SK-N-SH treated with all-trans-retinoic acid at 6 μM for 48 hours (cell line): ENCODE results near the gene FGF22.
"Not testable (repeated sequence)": the region's sequence is repeated elsewhere in the genome, so short reads cannot be mapped to it uniquely, and the experiment has no call there.

Experiments
- ATAC-seq: fragments of 200-7000 bp; cut with Tn5 transposase; 3 replicates; pipeline ENCODE4 v1.9.1; 2020; ENCODE audit warnings: mild to moderate bottlenecking, moderate library complexity
- ARNTL ChIP-seq: fragments of 450-650 bp; formaldehyde crosslinking; IDR thresholded peaks from 2 replicates; pipeline ENCODE4 v1.5.0; 2020; ENCODE audit warnings: low read depth, mild to moderate bottlenecking, moderate library complexity, borderline replicate concordance
- CREB5 ChIP-seq: fragments of 250-450 bp; sonication (Bioruptor Pico); IDR thresholded peaks from 2 replicates; pipeline ENCODE4 v1.5.1; 2020; ENCODE audit warnings: low read depth, mild to moderate bottlenecking, moderate library complexity
- CSDC2 ChIP-seq: fragments of 250-450 bp; sonication (Bioruptor Pico); IDR thresholded peaks from 2 replicates; pipeline ENCODE4 v1.5.0; 2020; ENCODE audit warnings: mild to moderate bottlenecking, moderate library complexity
- CSRNP3 ChIP-seq: fragments of 250-450 bp; sonication (Bioruptor Pico); IDR thresholded peaks from 2 replicates; pipeline ENCODE4 v1.5.1; 2021; ENCODE audit warnings: mild to moderate bottlenecking, moderate library complexity
- ESRRG ChIP-seq: fragments of 250-450 bp; sonication (Bioruptor Pico); IDR thresholded peaks from 2 replicates; pipeline ENCODE4 v1.6.1; 2021; ENCODE audit warnings: mild to moderate bottlenecking
- OSR1 ChIP-seq: fragments of 250-450 bp; sonication (Bioruptor Pico); IDR thresholded peaks from 2 replicates; pipeline ENCODE4 v1.8.0; 2022; ENCODE audit warnings: moderate library complexity, mild to moderate bottlenecking, inconsistent platforms
- PATZ1 ChIP-seq: fragments of 250-450 bp; sonication (Bioruptor Pico); IDR thresholded peaks from 2 replicates; pipeline ENCODE4 v1.8.0; 2020; ENCODE audit warnings: mild to moderate bottlenecking, moderate library complexity, borderline replicate concordance
- POU6F1 ChIP-seq: fragments of 250-450 bp; sonication (Bioruptor Pico); IDR thresholded peaks from 2 replicates; pipeline ENCODE4 v1.8.0; 2021; ENCODE audit warnings: low read depth, mild to moderate bottlenecking, moderate library complexity, borderline replicate concordance
- TSHZ2 ChIP-seq: fragments of 250-450 bp; sonication (Bioruptor Pico); IDR thresholded peaks from 2 replicates; pipeline ENCODE4 v1.5.0; 2020; ENCODE audit warnings: mild to moderate bottlenecking, moderate library complexity
- ZC3H10 ChIP-seq: fragments of 250-450 bp; sonication (Bioruptor Pico); IDR thresholded peaks from 2 replicates; pipeline ENCODE4 v1.5.1; 2021; ENCODE audit warnings: mild to moderate bottlenecking, moderate library complexity
- ZFP3 ChIP-seq: fragments of 250-450 bp; sonication (Bioruptor Pico); IDR thresholded peaks from 2 replicates; pipeline ENCODE4 v1.5.0; 2020; ENCODE audit warnings: mild to moderate bottlenecking, moderate library complexity
- ZFP30 ChIP-seq: fragments of 450-650 bp; formaldehyde crosslinking; IDR thresholded peaks from 2 replicates; pipeline ENCODE4 v1.5.0; 2022; ENCODE audit warnings: mild to moderate bottlenecking, moderate library complexity
- ZNF565 ChIP-seq: fragments of 450-650 bp; formaldehyde crosslinking; conservative IDR thresholded peaks from 2 replicates; pipeline ENCODE4 v1.5.0; 2020; ENCODE audit warnings: low read depth, mild to moderate bottlenecking, moderate library complexity
- ZNF70 ChIP-seq: fragments of 450-650 bp; formaldehyde crosslinking; IDR thresholded peaks from 2 replicates; pipeline ENCODE4 v1.5.0; 2020; ENCODE audit warnings: mild to moderate bottlenecking, moderate library complexity
- ZNF8 ChIP-seq: fragments of 450-650 bp; formaldehyde crosslinking; IDR thresholded peaks from 2 replicates; pipeline ENCODE4 v1.5.0; 2020; ENCODE audit warnings: mild to moderate bottlenecking, moderate library complexity

FGF22 gene

GRCh38 chr19:619286-620002, 20.2 kb upstream of the FGF22 start (continued):
- TF ChIP-seq PATZ1 (CRISPR knock-in tag) (no peak), POU6F1 (no peak)
- TF ChIP-seq, all 23 proteins: peak for 0

- TF ChIP-seq ZFP3 (CRISPR knock-in tag) (no peak), ZNF565 (CRISPR knock-in tag) (no peak), CSRNP3 (no peak), POU6F1 (no peak), ARNTL (CRISPR knock-in tag) (no peak), TSHZ2 (CRISPR knock-in tag) (no peak), CSDC2 (no peak), CREB5 (CRISPR knock-in tag) (no peak), OSR1 (CRISPR knock-in tag) (no peak), ZC3H10 (CRISPR knock-in tag) (no peak), ZNF8 (CRISPR knock-in tag) (no peak), ESRRG (CRISPR knock-in tag) (no peak), ZFP30 (CRISPR knock-in tag) (no peak), PATZ1 (CRISPR knock-in tag) (no peak), ZNF70 (CRISPR knock-in tag) (no peak)
- TF ChIP-seq, all 23 proteins: peak for 0
- no peak for ATAC-seq
Observed at GRCh38 chr19:620166-620862, 19.4 kb upstream of the FGF22 start.

GRCh38 chr19:621191-621590, 18.5 kb upstream of the FGF22 start:
- ATAC-seq: not testable (repeated sequence)
